Memory B cell (primary cell): ENCODE data around the gene JARID2.
"Not testable (repeated sequence)": the region's sequence is repeated elsewhere in the genome, so short reads cannot be mapped to it uniquely, and the experiment has no call there.

Experiments used
- ATAC-seq: fragments of 150-1000 bp; cut with Tn5 transposase; 2 replicates; pipeline ENCODE4 v1.10.0; 2021; ENCODE audit warnings: low read depth, mild to moderate bottlenecking, moderate library complexity
- DNase-seq, 2 donors: peaks; one replicate each; pipeline ENCODE4 v3.0.0; 2022; ENCODE audit warnings: low spot score in 2 of 2
- H3K27ac Mint-ChIP-seq: one replicate; pipeline ENCODE4 v1.8.0; 2022; ENCODE audit warnings: mild to moderate bottlenecking, moderate library complexity, mixed read lengths
- H3K27me3 Mint-ChIP-seq: one replicate; pipeline ENCODE4 v1.8.0; 2022; ENCODE audit warnings: mixed read lengths
- H3K36me3 Mint-ChIP-seq: one replicate; pipeline ENCODE4 v1.8.0; 2022; ENCODE audit warnings: mild to moderate bottlenecking, mixed read lengths
- H3K4me1 Mint-ChIP-seq: one replicate; pipeline ENCODE4 v1.8.0; 2022; ENCODE audit warnings: mixed read lengths
- H3K4me3 Mint-ChIP-seq: one replicate; pipeline ENCODE4 v1.8.0; 2022; ENCODE audit warnings: mild to moderate bottlenecking, moderate library complexity, mixed read lengths
- H3K9me3 Mint-ChIP-seq: one replicate; pipeline ENCODE4 v1.8.0; 2022; ENCODE audit warnings: mixed read lengths

Gene JARID2

DNA sequence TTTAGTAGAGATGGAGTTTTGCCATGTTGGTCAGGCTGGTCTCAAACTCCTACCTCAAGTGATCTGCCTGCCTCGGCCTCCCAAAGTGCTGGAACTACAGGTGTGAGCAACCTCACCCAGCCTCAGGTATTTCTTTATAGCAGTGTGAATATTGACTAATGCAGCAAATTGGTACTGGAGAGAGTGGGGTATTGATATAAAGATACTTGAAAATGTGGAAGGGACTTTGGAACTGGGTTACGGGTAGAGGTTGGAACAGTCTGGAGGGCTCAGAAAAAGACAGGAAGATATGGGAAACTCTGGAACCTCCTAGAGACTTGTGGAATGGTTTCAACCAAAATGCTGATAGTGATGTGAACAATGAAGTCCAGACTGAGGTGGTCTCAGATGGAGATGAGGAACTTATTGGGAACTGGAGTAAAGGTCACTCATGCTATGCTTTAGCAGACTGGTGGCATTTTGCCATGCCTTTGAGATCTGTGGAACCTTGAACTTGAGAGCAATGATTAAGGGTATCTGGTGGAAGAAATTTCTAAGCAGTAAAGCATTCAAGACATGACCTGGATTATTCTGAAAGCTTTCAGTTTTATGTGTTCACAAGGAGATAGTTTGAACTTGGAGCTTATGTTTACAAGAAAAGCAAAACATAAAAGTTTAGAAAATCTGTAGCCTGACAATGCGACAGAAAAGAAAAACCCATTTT lies 289.8 kb downstream of the JARID2 start:
- peaks cover 28% of the 10 kb centered on the region for H3K36me3 Mint-ChIP-seq
- no peaks in the 10 kb centered on the region for H3K27me3 Mint-ChIP-seq
- H3K4me3 Mint-ChIP-seq = no peak overlapping the region
- peaks cover 25% of the 10 kb centered on the region for H3K4me1 Mint-ChIP-seq
- DNase-seq = no peak
- no peaks in the 10 kb centered on the region for H3K9me3 Mint-ChIP-seq
- no peak for ATAC-seq
- peak overlapping the region; percentile 80 for H3K27ac Mint-ChIP-seq

DNA sequence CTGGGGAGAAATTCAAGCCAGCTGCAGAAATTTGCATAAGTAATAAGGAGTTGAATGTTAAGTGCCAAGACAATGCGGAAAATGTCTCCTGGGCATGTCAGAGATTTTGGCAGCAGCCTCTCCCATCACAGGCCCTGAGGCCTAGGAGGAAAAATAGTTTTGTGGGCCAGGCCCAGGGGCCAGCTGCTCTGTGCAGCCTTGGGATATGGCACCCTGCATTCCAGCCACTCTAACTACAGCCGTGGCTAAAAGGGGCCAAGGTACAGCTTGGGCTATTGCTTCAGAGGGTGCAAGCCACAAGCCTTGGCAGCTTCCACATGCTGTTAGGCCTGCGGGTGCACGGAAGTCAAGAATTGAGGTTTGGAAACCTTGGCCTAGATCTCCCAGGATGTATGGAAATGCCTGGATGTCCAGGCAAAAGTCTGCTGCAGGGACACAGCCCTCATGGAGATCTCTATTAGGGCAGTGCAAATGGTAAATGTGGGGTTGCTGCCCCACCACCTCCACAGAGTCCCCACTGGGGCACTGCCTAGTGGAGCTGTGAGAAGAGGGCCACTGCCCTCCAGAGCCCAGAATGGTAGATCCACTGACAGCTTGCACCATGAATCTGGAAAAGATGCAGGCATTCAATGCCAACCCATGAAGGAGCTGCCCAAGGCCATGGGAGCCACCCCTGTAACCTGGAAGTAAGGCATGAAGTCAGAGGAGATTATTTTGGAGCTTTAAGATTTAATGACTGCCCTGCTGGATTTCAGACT lies 290.5 kb downstream of the JARID2 start:
- H3K36me3 Mint-ChIP-seq = peaks cover 21% of the 10 kb centered on the region
- no peak for DNase-seq
- H3K4me1 Mint-ChIP-seq = peaks cover 25% of the 10 kb centered on the region

DNA sequence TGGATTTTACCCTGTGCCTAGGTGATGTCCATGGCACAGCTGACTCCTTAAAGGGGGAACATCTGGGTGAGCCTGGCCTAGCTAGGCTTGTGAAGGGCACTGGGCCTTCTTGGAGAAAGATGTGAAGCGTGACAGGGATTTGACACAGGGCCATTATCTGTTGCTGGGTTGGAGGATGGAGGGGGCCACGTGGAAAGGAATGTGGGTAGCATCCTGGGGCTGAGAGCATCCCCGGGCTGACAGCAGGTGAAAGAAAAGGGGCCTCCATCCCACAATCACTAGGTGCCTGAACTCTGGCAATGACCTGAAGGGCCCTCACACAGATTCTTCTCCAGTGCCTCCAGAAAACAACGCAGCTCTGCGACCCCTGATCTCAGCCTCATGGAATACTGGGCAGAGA lies 292.2 kb downstream of the JARID2 start:
- Mint-ChIP-seq H3K36me3 (peaks cover 12% of the 10 kb centered on the region), H3K4me3 (no peak overlapping the region), H3K27ac (peak overlapping the region; percentile 82), H3K9me3 (no peaks in the 10 kb centered on the region), H3K27me3 (no peaks in the 10 kb centered on the region), H3K4me1 (peaks cover 25% of the 10 kb centered on the region)
- ATAC-seq (no peak), DNase-seq (peak in 1 of 2 donors; percentile 2)

More for the DNA sequence above, 290.5 kb downstream of the JARID2 start:
- no peaks in the 10 kb centered on the region for H3K27me3 Mint-ChIP-seq
- H3K9me3 Mint-ChIP-seq = no peaks in the 10 kb centered on the region
- no peak overlapping the region for H3K27ac Mint-ChIP-seq
- H3K4me3 Mint-ChIP-seq = no peak overlapping the region
- ATAC-seq = no peak

DNA sequence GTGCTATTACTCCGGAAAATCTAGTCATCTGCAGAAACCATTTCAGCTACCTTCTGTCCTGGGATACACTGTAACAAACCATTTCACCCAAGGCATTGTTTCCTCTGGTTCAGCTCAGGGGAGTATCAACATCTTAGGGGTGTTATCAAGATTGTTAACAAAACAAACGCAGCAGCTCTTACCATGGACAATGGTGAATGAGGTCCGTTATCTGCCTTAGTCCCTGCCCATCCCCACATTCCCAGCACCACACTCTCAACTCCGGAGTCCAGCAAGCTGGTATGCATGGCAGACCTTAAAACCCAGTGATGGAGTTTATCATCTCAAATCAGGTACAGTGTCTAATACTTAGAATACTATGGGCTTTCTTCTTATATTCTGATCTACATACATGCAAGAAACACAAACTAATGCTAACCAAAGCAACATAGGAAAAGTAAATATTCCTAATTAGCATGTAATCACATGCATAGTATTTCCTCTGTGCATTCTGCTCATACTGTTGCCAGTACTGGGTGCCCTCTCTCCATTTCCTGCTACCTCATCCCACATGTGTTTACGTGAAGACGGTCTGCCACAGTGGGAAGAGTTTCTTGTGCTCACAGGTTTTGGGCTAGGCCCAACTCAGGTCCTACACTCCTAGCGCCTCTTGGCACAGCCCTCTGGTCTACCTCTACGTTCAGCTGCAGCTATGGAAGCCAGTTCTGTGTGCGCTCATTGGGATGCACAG lies 293.1 kb downstream of the JARID2 start:
- peaks cover 16% of the 10 kb centered on the region for H3K36me3 Mint-ChIP-seq
- DNase-seq (peak in 1 of 2 donors; percentile 6), ATAC-seq (no peak)
- H3K27me3 Mint-ChIP-seq = no peaks in the 10 kb centered on the region
- no peak overlapping the region for H3K27ac Mint-ChIP-seq
- H3K4me3 Mint-ChIP-seq = no peak overlapping the region
- H3K4me1 Mint-ChIP-seq = peaks cover 27% of the 10 kb centered on the region
- H3K9me3 Mint-ChIP-seq = peaks cover 5% of the 10 kb centered on the region

DNA sequence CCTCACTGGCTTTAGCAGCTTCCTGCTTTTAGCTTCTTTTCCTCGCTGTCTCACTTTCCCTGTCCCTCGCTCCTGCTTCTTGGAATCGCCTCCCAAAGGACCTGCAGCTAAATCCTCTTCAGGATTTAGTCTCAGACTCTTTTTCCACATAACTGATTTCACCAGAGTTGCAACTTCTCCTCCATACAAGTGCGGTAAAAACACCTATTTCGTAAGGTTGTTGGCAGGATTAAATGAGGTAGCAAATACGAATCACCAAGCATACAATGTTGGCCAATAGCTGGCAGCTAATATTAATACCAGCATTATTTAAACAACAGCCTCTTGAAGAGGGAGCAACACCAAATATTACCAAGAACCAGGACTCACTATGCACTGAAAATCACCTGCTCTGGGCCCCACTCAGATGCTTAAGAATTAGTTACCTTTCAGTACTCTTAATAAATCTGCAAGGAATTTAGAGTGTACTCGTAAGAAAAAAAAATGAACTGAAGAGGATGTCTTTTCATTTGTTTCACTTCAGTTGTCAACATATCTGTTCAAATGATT lies 293.9 kb downstream of the JARID2 start:
- Mint-ChIP-seq H3K27me3 (no peaks in the 10 kb centered on the region), H3K9me3 (peaks cover 6% of the 10 kb centered on the region), H3K36me3 (peaks cover 16% of the 10 kb centered on the region), H3K27ac (no peak overlapping the region), H3K4me3 (no peak overlapping the region), H3K4me1 (peaks cover 26% of the 10 kb centered on the region)
- DNase-seq (peak in 1 of 2 donors; percentile 4), ATAC-seq (no peak)

DNA sequence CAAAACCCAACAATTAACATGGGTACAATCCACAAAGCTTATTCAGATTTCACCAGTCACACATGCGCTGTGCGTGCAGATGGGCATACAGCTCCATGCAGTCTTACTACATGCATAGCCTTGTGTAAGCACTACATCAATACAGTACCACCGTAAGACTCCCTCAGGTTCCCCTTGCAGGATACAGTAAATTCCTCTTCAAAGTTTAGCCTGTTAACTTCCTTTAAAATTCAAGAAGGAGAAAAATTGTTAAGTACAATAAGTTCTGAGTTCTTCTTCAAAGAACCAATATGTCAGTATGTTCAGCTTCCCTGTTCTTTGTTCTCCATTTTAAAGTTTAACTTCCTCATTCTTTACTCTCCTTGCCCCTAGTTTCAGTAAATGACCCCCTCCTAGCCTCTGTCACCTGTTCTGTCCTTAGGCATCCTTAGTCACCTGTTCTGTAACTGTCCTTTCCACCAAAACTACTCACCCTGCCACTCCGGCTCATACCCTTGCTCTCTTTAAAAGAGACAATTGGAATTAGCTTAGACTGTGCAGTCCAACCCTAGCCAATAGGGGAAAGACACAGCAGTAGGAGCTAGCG lies 297.6 kb downstream of the JARID2 start:
- not testable (repeated sequence) for H3K9me3 Mint-ChIP-seq, ATAC-seq, H3K27me3 Mint-ChIP-seq, H3K4me3 Mint-ChIP-seq
- DNase-seq = peak in 1 of 2 donors; percentile 8
- H3K36me3 Mint-ChIP-seq = peaks cover 11% of the 10 kb centered on the region
- peaks cover 11% of the 10 kb centered on the region for H3K4me1 Mint-ChIP-seq
- H3K27ac Mint-ChIP-seq = peak overlapping the region; percentile 65

DNA sequence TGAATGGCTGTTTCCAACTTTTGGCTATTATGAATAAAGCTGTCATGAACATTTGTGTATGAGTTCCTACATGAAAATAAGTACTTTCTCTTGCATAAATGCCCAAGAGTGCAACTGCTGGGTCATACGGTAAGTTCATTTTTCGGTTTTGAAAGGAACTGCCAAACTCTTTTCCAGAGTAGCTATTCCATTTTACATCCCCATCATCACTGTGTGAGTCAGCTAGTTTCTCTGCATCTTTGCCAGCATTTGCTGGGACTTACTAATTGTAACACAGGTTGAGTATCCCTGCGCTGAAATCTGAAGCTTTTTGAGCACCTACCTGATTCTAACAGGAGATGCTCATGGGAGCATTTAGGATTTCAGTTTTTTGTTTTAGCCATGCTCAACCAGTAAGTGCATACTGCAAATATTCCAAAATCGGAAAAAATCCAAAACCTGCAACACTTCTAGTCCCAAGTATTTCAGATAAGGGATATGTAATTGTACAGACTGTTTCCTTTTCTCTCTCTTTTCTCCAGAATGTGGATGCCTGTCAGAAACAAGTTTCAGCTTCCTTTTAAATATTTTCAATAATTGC lies 298.5 kb downstream of the JARID2 start:
- H3K27ac Mint-ChIP-seq = peak overlapping the region; percentile 65
- H3K4me1 Mint-ChIP-seq = peaks cover 11% of the 10 kb centered on the region
- DNase-seq = peak in 1 of 2 donors; percentile 4
- no peaks in the 10 kb centered on the region for H3K27me3 Mint-ChIP-seq
- H3K36me3 Mint-ChIP-seq = peaks cover 11% of the 10 kb centered on the region
- H3K9me3 Mint-ChIP-seq = peaks cover 6% of the 10 kb centered on the region
- no peak overlapping the region for H3K4me3 Mint-ChIP-seq
- ATAC-seq = no peak

DNA sequence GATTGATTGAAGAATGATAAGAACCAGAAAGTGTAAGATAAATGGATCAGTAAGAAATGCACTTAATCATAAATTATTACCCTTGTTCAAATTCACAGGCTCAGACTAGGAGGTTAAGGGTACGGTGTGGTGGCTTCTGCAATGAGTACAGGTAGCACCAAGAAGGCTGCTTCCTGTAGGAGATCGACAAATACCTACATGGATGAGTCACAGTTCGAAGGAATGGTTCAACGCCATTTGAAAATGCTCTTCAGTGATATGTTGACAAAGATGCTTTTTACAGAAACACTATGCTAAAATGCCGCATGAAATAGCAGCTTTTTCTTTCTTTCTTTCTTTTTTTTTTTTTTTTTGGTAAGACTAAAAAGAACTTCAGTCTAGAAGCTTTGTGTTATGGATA lies 300.7 kb downstream of the JARID2 start:
- Mint-ChIP-seq H3K4me3 (no peak overlapping the region), H3K9me3 (peaks cover 6% of the 10 kb centered on the region), H3K27me3 (no peaks in the 10 kb centered on the region), H3K36me3 (peaks cover 14% of the 10 kb centered on the region), H3K27ac (no peak overlapping the region), H3K4me1 (peaks cover 24% of the 10 kb centered on the region)
- DNase-seq (no peak), ATAC-seq (no peak)

DNA sequence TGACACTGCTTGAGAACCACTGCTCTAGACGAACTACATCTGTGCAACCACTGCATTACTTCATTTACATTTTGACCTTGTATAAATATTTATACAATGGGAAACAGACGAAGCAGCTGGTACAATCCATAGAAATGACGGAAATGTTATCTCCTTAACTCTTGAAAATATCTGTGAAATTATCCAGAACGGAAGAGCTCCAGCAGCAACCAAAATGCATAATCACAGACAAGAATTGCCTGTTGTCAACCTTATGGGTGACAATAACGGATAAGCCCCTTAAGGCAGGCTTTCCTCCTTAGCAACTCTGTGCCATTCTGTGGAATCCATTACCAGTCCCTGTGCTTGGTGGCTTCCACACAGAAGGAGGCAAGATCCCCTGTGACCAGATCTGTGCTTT lies 301.5 kb downstream of the JARID2 start:
- peak in 1 of 2 donors; percentile 2 for DNase-seq
- Mint-ChIP-seq H3K36me3 (peaks cover 14% of the 10 kb centered on the region), H3K27ac (no peak overlapping the region), H3K4me1 (peaks cover 30% of the 10 kb centered on the region), H3K9me3 (peaks cover 6% of the 10 kb centered on the region), H3K27me3 (no peaks in the 10 kb centered on the region), H3K4me3 (no peak overlapping the region)
- no peak for ATAC-seq

DNA sequence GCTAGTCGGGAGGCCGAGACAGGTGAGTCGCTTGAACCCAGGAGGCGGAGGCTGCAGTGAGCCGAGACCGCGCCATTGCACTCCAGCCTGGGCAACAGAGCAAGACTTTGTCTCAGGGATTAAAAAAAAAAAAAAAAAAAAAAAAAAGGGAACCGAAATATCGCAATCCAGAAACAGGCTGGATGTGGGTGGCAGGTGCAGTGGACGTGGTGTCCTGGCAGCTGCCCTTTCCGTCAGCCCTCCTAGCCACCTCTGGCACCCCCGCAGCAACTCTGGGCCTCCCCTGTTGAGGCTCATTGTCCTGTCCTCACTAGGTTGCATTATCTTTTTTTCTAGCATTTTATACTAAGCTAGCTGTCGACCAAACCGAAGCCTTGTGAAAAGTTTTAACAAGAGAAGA lies 303.5 kb downstream of the JARID2 start:
- Mint-ChIP-seq H3K9me3 (no peaks in the 10 kb centered on the region), H3K4me1 (peaks cover 27% of the 10 kb centered on the region), H3K4me3 (no peak overlapping the region), H3K27ac (no peak overlapping the region), H3K36me3 (peaks cover 8% of the 10 kb centered on the region), H3K27me3 (no peaks in the 10 kb centered on the region)
- ATAC-seq (peak; percentile 31), DNase-seq (peak in 1 of 2 donors; percentile 7)

DNA sequence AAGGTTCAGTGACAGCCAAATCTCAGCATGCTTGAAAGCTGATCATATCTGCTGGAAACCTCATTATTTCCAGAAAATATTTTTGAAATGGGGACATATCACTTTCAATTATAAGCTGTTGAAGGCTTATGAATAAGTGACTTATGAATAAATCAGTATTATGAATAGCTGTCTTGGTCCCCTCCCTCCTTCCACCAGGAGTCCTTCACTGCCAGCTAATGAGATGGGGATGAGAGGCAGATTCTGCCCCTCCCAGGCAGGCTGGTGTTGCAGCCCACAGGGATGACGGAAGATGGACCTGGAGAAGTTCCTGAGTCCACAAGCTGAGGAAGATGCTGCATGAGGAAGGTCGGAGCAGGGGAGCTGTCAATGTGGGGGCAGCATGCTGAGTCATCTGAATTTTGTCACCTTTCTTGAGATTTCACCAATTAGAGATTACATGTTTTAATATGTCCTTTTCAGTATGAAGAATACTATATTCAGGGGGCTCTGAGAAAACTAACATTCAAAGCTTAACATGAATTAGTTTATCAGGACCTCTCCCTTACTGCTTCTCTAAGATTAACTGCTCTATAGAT lies 304.8 kb downstream of the JARID2 start:
- Mint-ChIP-seq H3K27ac (no peak overlapping the region), H3K4me3 (no peak overlapping the region), H3K4me1 (peaks cover 28% of the 10 kb centered on the region), H3K36me3 (peaks cover 7% of the 10 kb centered on the region), H3K27me3 (no peaks in the 10 kb centered on the region), H3K9me3 (no peaks in the 10 kb centered on the region)
- no peak for DNase-seq
- ATAC-seq = no peak

DNA sequence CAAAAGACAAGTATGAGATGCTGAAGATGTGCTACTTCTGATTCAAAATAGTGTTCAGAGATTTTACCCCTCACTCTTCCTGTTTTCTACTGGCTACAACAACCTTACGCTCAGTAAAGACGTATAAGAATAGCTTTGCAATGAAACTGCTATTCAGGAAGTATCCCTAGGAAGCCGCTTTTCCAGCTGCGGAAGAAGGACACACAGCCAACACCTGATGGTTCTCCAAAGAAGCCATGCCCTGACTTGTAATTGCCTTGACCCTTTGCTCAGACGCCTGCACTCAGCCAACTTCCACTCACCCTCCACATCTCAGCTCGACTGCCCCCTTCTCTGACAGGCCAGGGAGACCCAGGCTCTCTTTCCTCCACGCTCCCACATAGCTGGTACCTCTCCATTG lies 305.4 kb downstream of the JARID2 start:
- peak overlapping the region; percentile 0 for H3K4me3 Mint-ChIP-seq
- peak overlapping the region; percentile 68 for H3K27ac Mint-ChIP-seq
- H3K36me3 Mint-ChIP-seq = peaks cover 7% of the 10 kb centered on the region
- no peaks in the 10 kb centered on the region for H3K27me3 Mint-ChIP-seq
- H3K4me1 Mint-ChIP-seq = peaks cover 28% of the 10 kb centered on the region
- no peaks in the 10 kb centered on the region for H3K9me3 Mint-ChIP-seq
- ATAC-seq = no peak
- no peak for DNase-seq

DNA sequence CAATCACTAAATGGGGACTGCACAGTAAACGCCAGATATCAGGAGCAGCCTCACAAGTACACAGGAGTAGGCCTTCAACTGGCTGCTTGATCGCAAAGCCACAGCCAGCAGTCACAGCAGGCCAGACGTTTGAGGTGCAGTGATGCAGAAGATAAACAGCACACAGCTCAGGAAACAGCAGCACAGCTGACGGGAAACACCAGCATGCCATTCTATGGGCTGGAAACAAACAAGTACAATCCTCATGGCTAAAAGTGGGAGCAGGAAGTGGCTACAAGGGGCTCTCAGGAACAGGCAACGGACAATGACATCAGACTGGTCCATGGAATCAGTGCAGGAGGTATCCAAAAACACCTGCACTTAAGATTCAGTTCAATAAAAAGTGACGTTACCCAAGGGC lies 305.9 kb downstream of the JARID2 start:
- H3K27me3 Mint-ChIP-seq = no peaks in the 10 kb centered on the region
- peak; percentile 86 for ATAC-seq
- peak overlapping the region; percentile 0 for H3K4me3 Mint-ChIP-seq
- H3K4me1 Mint-ChIP-seq = peaks cover 29% of the 10 kb centered on the region
- DNase-seq = no peak
- peaks cover 8% of the 10 kb centered on the region for H3K36me3 Mint-ChIP-seq
- no peaks in the 10 kb centered on the region for H3K9me3 Mint-ChIP-seq
- H3K27ac Mint-ChIP-seq = peak overlapping the region; percentile 68
